Adipocyte (in vitro differentiated cells): ENCODE results near the gene LUC7L2.
"Not testable (repeated sequence)": the region's sequence is repeated elsewhere in the genome, so short reads cannot be mapped to it uniquely, and the experiment has no call there.

Experiments
- DNase-seq: peaks from one replicate; pipeline ENCODE4 v3.0.0-alpha.2; 2015; ENCODE audit warnings: low read depth
- H3K27me3 ChIP-seq: replicated peaks from 2 replicates; pipeline ENCODE4 v1.7.0; 2013; ENCODE audit warnings: mild to moderate bottlenecking, low read length, moderate library complexity; ENCODE audit not compliant: control insufficient read depth, insufficient read depth
- H3K36me3 ChIP-seq: 2 replicates; pipeline ENCODE4 v1.7.0; 2013; ENCODE audit warnings: low read length, mild to moderate bottlenecking, moderate library complexity; ENCODE audit not compliant: control insufficient read depth, insufficient read depth, severe bottlenecking
- H3K4me1 ChIP-seq: 2 replicates; pipeline ENCODE4 v1.7.0; 2013; ENCODE audit warnings: mild to moderate bottlenecking, low read length, moderate library complexity; ENCODE audit not compliant: control insufficient read depth, insufficient read depth
- H3K4me3 ChIP-seq: 2 replicates; pipeline ENCODE4 v1.7.0; 2013; ENCODE audit warnings: mild to moderate bottlenecking, low read length, moderate library complexity
- H3K9ac ChIP-seq: 2 replicates; pipeline ENCODE4 v1.7.0; 2013; ENCODE audit warnings: mild to moderate bottlenecking, low read length, moderate library complexity
- H3K9me3 ChIP-seq: 2 replicates; pipeline ENCODE4 v1.7.0; 2013; ENCODE audit warnings: mild to moderate bottlenecking, low read length, moderate library complexity; ENCODE audit not compliant: control insufficient read depth

LUC7L2 gene

GRCh38 chr7:139339025-139339424, 20.7 kb upstream of the LUC7L2 start:
- Histone ChIP-seq H3K27me3 (no peaks in the 10 kb centered on the region), H3K4me1 (peaks cover 10% of the 10 kb centered on the region), H3K9me3 (peaks cover 2% of the 10 kb centered on the region), H3K9ac (no peak overlapping the region), H3K36me3 (no peaks in the 10 kb centered on the region), H3K4me3 (no peak overlapping the region)
- DNase-seq, result no peak

- Histone ChIP-seq H3K27me3 (no peaks in the 10 kb centered on the region), H3K4me1 (peaks cover 10% of the 10 kb centered on the region), H3K4me3 (peak overlapping the region; percentile 99), H3K9ac (peak overlapping the region; percentile 100), H3K9me3 (peaks cover 2% of the 10 kb centered on the region), H3K36me3 (no peaks in the 10 kb centered on the region)
- no peak for DNase-seq
These were observed 20.0 kb upstream of the LUC7L2 start for GRCh38 chr7:139339698-139340036.

- H3K9me3 ChIP-seq, result peaks cover 2% of the 10 kb centered on the region
- DNase-seq, result peak; percentile 99
- H3K4me1 ChIP-seq, result peaks cover 10% of the 10 kb centered on the region
- H3K27me3 ChIP-seq, result no peaks in the 10 kb centered on the region
- peaks cover under 1% of the 10 kb centered on the region for H3K36me3 ChIP-seq
- H3K4me3 ChIP-seq, result peak overlapping the region; percentile 99
- peak overlapping the region; percentile 100 for H3K9ac ChIP-seq
These were observed 19.5 kb upstream of the LUC7L2 start for GRCh38 chr7:139340037-139340807.

GRCh38 chr7:139340808-139341057, 19.0 kb upstream of the LUC7L2 start:
- Histone ChIP-seq H3K4me1 (peaks cover 10% of the 10 kb centered on the region), H3K4me3 (peak overlapping the region; percentile 99), H3K27me3 (no peaks in the 10 kb centered on the region), H3K9me3 (peaks cover 2% of the 10 kb centered on the region), H3K9ac (peak overlapping the region; percentile 100), H3K36me3 (peaks cover 5% of the 10 kb centered on the region)
- DNase-seq, result no peak

GRCh38 chr7:139341058-139341775, 18.5 kb upstream of the LUC7L2 start, which contains the start of gene FMC1:
Gene FMC1 (plus strand): TSS chr7:139341337. CDS start chr7:139341385, 48 bp downstream.
- peaks cover 10% of the 10 kb centered on the region for H3K36me3 ChIP-seq
- peaks cover 2% of the 10 kb centered on the region for H3K9me3 ChIP-seq
- DNase-seq, result peak; percentile 96
- H3K4me3 ChIP-seq, result peak within 1 kb of the TSS; percentile 99
- H3K27me3 ChIP-seq, result no peaks in the 10 kb centered on the region
- H3K4me1 ChIP-seq, result peaks cover 10% of the 10 kb centered on the region
- H3K9ac ChIP-seq, result peak within 1 kb of the TSS; percentile 100

- no peak for DNase-seq
- H3K9me3 ChIP-seq, result peaks cover 2% of the 10 kb centered on the region
- H3K27me3 ChIP-seq, result no peaks in the 10 kb centered on the region
- H3K36me3 ChIP-seq, result peaks cover 16% of the 10 kb centered on the region
- peak overlapping the region; percentile 100 for H3K9ac ChIP-seq
- peaks cover 10% of the 10 kb centered on the region for H3K4me1 ChIP-seq
- peak overlapping the region; percentile 99 for H3K4me3 ChIP-seq
These were observed 17.9 kb upstream of the LUC7L2 start for GRCh38 chr7:139341776-139342226.

- no peak for DNase-seq
- H3K27me3 ChIP-seq, result no peaks in the 10 kb centered on the region
- H3K4me3 ChIP-seq, result no peak overlapping the region
- H3K36me3 ChIP-seq, result peaks cover 25% of the 10 kb centered on the region
- H3K4me1 ChIP-seq, result peaks cover 7% of the 10 kb centered on the region
- no peak overlapping the region for H3K9ac ChIP-seq
- no peaks in the 10 kb centered on the region for H3K9me3 ChIP-seq
These were observed 14.7 kb upstream of the LUC7L2 start for GRCh38 chr7:139345042-139345441.

- Histone ChIP-seq H3K9ac (no peak overlapping the region), H3K9me3 (no peaks in the 10 kb centered on the region), H3K4me3 (no peak overlapping the region), H3K27me3 (no peaks in the 10 kb centered on the region), H3K36me3 (peaks cover 20% of the 10 kb centered on the region), H3K4me1 (peaks cover 11% of the 10 kb centered on the region)
- no peak for DNase-seq
These were observed 8.7 kb upstream of the LUC7L2 start for GRCh38 chr7:139351027-139351426.

- no peak for DNase-seq
- Histone ChIP-seq H3K4me3 (no peak overlapping the region), H3K9ac (no peak overlapping the region), H3K4me1 (peaks cover 16% of the 10 kb centered on the region), H3K27me3 (no peaks in the 10 kb centered on the region), H3K36me3 (peaks cover 3% of the 10 kb centered on the region), H3K9me3 (no peaks in the 10 kb centered on the region)
These were observed 5.0 kb upstream of the LUC7L2 start for GRCh38 chr7:139354729-139355128.

GRCh38 chr7:139355320-139355719, 4.4 kb upstream of the LUC7L2 start:
- Histone ChIP-seq H3K4me1 (peaks cover 16% of the 10 kb centered on the region), H3K9me3 (no peaks in the 10 kb centered on the region), H3K36me3 (peaks cover 3% of the 10 kb centered on the region), H3K4me3 (no peak overlapping the region), H3K9ac (no peak overlapping the region), H3K27me3 (no peaks in the 10 kb centered on the region)
- DNase-seq, result peak; percentile 27

- peak overlapping the region; percentile 100 for H3K9ac ChIP-seq
- not testable (repeated sequence) for H3K27me3 ChIP-seq, DNase-seq, H3K9me3 ChIP-seq, H3K36me3 ChIP-seq
- H3K4me1 ChIP-seq, result peaks cover 32% of the 10 kb centered on the region
- H3K4me3 ChIP-seq, result peak overlapping the region; percentile 93
These were observed 1.8 kb upstream of the LUC7L2 start for GRCh38 chr7:139357729-139358506.
